Stimulated activated naive CD8-positive, alpha-beta T cell treated with anti-CD3 and anti-CD28 coated beads, Interleukin-15, Interleukin-2, amounts not matched to agents 100 U/mL and 50 U/mL, for 24 hours (primary cell): ENCODE data around the gene CDK4.

Source experiments
- ATAC-seq: fragments of 150-1000 bp; cut with Tn5 transposase; one replicate; pipeline ENCODE4 v1.10.0; 2021
- DNase-seq: peaks from one replicate; pipeline ENCODE4 v3.0.0; 2021

Gene CDK4

GRCh38 chr12:57739387-57739786 lies 12.7 kb downstream of the CDK4 start:
- ATAC-seq (no peak), DNase-seq (no peak)

DNA sequence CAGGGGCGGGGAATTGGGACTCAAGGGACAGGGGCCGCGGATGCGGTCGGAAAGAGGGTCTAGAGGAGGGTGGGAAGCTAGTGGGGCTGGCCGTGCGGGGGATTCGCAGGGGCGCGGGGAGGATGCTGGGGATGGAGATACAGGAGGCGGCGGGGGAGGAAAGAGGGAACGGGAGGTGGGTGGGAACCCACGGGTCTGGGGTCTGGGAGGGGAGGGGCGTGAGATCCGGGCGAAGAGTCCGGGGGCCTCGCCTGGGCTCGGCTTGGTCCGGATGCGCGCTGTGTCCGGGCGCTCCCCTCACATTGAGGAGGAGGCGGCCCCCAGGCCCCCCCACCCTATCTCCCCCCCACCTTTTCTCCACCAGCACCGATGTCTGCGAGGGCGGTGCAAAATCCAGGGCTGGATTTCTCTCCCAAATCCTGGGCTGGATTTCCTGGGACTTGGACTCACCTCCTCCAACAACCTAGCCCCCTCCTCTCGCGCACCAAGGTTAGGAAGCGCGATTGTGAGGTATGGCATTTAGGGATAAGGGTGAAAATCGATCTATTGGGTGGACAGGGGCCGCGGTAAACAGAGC lies 13.4 kb downstream of the CDK4 start, which contains the start of gene AGAP2:
AGAP2 (minus strand) TSS at position 82 of the 577 bp plus-strand sequence. CDS start 496 bp downstream, outside the sequence.
- DNase-seq (no peak), ATAC-seq (no peak)

DNA sequence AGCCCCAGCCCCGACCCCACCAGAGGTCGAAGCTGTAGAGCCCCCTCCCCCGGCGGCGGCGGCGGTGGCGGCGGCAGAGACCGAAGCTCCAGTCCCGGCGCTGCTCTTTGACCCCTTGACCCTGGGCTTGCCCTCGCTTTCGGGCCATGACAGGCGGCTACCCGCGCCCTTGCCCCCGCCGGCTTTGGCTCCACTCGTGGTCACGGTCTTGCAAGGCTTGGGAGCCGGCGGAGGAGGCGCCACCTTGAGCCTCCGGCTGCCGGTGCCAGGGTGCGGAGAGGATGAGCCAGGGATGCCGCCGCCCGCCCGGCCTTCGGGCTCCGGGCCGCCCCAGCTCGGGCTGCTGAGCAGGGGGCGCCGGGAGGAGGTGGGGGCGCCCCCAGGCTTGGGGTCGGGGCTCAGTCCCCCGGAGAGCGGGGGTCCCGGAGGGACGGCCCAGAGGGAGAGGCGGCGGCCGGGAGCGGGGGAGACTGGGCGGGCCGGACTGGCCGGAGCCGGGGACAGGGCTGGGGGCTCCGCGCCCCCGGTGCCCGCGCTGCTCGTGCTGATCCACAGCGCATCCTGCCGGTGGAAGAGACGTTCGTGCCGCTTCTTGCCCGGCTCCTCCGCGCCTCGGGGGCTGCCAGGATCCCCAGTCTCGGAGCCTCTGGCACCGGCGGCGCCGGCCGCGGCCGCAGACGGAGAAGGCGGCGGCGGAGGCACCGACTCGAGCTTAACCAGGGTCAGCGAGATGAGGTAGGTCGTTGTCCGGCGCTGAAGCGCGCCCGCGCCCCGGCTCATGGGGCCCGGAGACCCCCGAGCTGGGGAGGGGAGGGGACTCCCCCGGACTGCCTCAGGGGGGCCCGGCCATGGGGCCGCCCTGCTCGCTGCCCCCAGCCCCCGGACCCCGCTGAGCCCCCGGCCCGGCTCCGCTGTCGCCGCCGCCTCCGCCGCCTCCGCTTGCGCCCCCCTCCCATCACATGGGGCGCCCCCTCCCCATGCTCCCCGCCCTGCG lies 14.3 kb downstream of the CDK4 start:
- DNase-seq: no peak

GRCh38 chr12:57736741-57737466 lies 15.2 kb downstream of the CDK4 start:
- ATAC-seq (no peak), DNase-seq (no peak)

More for the DNA sequence above, 14.3 kb downstream of the CDK4 start:
- ATAC-seq: no peak

GRCh38 chr12:57735952-57736740 lies 16.0 kb downstream of the CDK4 start:
- DNase-seq: no peak
- ATAC-seq: no peak

DNA sequence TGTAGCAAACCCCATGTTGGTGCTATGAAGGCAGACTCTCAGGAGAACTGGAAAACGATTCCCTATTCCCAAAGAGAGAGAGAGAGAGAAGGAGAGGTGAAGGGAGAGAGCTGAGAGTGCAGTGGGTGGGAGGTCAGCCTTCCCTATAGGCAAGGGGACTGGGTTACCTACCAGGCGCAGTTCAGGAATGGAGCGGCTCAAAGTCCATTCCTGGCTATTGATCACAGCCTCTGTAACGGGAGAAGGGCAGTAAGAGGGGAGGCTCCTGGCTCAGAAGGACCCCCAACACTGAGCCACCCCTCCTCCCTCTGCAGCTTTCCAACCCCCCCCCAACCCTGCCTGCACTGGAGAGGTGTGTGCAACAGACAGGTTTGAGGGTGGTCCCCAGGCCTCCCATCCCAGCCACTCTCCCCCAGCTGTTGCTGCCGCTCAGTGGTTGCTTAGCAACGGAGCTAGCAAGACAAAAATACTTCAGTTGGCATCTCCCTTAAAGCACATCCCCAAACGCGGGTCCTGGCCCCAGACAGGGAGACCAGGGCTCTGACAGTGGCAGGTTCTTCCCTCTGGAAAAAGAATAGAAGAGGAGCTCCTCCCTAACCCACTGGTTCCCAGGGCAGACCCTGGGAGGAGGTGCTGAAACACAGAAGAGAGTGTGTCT lies 16.8 kb downstream of the CDK4 start:
- no peak for ATAC-seq
- DNase-seq: no peak

DNA sequence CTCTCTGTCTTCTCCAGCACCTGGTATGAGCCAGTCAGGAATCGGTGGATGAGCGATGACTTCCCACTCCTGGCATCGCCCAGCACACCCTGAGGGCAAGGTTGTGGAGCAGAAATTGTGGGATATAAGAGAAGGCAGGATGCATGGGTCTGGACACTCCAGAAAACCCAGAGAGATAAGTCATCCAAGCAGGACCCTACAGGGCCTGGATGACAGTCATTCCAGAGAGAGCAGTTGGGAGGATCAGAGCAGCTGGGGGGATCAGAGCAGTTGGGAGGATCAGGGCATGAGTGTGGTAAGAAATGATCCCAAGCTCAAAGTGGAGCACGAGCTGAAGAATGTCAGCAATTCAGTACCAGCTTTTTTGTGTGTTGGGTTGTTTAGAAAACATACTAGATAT lies 17.5 kb downstream of the CDK4 start:
- DNase-seq (no peak), ATAC-seq (no peak)

DNA sequence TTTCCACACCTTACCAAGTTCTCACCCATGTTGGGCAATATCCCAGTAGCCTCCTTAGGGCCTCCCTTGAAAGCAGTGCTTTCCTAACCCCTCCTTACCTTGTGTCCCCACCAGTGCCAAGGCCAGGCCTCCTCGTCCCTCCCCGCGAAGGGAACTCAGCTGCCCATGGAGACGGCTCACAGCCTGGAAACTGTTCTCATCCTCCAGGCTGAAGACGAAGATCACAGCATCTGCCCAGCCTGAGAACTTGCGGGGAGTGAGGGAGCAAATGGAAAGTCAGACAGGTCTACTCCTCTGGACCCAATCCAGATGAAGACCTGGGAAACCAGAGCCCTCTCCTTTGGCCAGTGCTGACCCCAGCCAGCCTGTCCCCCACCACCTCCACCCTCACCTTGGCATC lies 18.2 kb downstream of the CDK4 start:
- no peak for ATAC-seq
- DNase-seq: no peak

GRCh38 chr12:57732726-57733593 lies 19.1 kb downstream of the CDK4 start:
- DNase-seq (no peak), ATAC-seq (no peak)

DNA sequence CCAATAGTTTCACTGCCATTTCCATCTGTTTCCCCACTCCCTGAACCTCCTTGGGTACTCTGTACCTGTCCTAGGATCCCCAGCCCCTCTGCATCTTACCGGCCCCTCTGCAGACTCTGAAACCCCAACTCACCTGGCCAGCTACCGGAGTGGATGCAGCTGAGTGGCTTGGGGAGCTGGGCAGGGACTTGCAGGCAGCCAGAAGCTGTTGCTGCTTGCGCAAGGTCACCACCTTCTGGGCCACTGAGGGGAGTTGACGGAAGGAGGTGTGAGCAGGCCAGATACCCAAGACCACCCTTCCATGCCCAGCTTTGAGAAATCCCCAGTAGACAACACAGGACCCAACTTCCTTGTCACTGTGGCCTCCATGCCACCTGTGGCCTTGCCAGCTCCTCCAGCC lies 19.8 kb downstream of the CDK4 start:
- ATAC-seq: no peak
- no peak for DNase-seq

DNA sequence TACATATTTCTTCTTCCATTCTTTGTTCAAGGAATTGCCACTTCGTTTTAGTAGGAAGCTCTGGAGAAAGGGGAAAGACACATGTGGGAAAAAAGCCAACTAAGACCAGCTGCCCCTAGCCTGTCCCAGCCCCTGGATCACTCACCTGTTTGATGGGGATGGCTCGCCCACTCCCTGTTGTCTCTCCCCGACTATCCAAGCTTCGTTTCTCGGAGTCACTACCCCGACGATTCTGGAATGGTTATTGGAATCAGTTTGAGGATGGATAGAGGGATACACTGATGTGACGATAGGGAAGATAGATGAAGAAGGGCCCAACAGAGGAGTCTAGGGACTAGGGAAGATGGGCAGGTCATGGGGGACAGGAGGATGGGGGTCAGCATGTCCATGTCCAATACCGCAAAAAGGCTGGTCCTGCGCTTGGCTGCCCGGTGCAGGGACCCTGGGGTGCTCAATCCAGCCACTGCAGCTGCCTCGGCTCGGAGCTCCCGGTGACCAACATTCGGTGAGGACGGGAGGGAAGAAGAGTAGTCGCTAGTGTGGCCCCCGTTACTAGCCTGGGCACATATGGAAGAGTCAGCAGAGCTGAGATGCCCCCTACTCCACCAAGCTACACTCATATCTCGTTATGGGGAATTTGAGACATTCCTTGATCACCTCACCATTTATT lies 20.6 kb downstream of the CDK4 start:
- no peak for DNase-seq
- ATAC-seq: no peak

DNA sequence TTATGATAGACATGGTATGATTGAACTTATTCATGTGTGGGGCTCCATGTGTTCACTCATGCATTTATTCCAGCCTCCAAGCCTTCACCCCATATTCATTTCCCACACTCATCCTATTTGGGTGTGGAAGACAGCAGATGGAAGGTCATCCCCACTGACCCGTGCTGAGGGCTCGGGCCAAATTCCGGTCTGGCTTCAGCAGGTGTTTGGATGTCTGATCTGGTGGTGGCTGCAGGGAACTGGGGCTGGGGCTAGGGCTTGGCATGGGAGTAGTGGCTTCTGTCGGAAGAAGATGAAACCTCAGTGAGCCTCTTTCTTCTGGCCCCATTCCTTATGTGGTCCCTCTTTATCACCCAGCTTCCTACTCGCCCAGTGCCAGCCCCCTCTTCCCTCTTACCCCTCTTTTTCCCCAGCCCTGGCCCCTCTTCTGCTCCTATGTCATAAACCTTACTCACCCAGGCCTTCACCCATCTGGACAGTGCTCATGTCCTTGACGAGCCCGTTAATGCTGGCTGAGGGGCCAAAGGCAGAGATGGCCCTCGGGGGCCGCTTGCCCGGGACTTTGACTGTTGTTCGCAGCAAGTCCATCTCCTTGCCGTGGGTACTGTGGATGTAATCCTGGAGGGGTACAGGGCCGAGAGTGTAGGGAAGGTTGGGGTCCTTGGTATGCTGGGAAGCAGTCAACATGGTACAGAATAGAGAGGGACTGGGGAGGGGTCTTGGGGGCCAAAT lies 21.6 kb downstream of the CDK4 start:
- DNase-seq (no peak), ATAC-seq (no peak)

GRCh38 chr12:57729321-57729844 lies 22.7 kb downstream of the CDK4 start:
- ATAC-seq (no peak), DNase-seq (no peak)

- DNase-seq (no peak), ATAC-seq (no peak)
Measured at GRCh38 chr12:57727758-57728395, 24.2 kb downstream of the CDK4 start.

DNA sequence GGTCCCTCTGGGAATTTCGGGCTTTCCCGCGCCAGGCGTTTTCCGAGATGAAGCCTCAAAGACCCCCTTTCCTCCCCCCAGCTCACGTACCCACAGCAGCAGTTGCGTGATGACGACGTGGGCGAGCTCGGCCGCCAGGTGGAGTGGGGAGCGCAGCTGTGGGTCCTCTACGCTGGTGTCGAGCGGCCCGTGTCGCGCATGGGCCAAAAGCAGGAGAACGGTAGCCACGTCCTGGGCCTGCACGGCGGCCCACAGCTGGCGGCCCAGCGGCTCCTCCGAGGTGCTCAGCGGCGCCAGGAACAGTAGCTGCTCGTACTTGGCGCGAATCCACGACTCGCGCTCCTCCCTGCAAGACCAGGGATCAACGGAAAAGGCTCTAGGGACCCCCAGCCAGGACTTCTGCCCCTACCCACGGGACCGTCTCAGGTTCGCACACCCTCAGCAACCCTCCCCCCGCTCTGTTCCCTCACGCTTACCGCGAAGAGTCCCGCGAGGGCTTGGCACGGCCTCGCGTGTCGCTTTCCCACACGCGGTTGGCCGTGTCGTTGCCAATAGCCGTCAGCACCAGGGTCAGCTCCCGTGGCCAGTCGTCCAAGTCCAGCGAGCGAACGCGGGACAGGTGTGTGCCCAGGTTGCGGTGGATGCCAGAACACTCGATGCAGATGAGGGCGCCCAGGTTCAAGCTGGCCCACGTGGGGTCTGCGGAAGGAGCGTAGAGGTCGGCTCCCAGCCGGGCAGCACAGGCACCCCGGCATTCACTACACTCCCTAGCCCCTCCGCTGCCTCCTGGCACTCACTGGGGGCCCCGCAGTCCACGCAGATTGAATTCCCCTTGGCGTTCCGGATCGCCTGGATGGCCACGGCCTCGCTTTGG lies 25.0 kb downstream of the CDK4 start:
- DNase-seq: no peak
- no peak for ATAC-seq

- ATAC-seq (peak; percentile 20), DNase-seq (peak; percentile 45)
Measured at GRCh38 chr12:57726151-57726883, 25.8 kb downstream of the CDK4 start.

DNA sequence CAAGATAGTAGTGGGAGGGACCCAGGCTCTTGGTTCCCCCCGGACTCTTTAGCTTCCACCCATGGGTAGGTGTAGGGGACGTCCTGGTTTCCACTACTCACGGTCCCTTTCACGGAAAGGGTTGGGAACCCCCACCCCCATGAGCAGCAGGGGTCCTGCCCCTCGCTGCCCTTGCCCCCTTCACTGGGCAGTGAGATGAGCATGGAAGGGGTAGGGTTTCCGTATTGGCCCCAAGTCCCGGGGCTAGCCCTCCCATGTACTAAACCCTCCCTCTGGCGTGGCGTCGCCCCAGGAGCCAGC lies 26.3 kb downstream of the CDK4 start:
- no peak for ATAC-seq

More for the DNA sequence above, 26.3 kb downstream of the CDK4 start:
- no peak for DNase-seq
